ENCODE results near the gene HSD17B2. TPM values are rescaled to one million over a fixed set of nuclear protein-coding genes. Genes with fewer than 3 reads are reported as not detected.

The HSD17B2 gene
- total RNA-seq, 4 donors from 2014 or later = not detected

DNA sequence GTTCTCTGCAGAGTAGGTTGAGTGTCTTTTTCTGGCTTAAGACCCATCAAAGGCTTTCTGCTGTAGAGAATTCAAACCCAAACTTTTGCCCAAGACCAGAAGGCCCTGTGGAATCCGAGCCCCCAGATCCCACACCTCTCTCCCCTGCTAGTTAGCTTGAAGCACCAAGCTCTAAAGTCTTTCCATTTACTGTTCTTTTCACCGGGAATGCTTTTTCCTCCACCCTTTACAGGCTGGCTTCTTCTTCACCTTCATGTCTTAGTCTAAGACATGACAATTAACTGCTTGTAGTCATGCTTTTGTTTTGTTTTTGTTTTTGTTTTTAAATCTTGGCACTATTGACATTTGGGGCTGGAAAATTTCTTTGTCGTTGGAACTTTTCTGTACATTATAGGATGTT, 15.5 kb downstream of the HSD17B2 start:
- H3K4me3 ChIP-seq (replicated peaks in 1 of 3) = no peak overlapping the region
- WGBS, 2 donors = 65 to 66% methylated on average over 3 of the region's 3 CpGs
- H3K27ac ChIP-seq = no peak overlapping the region
- H3K27me3 ChIP-seq = no peaks in the 10 kb centered on the region
- peaks cover 0 to 5% of the 10 kb centered on the region in 2 donors for H3K4me1 ChIP-seq
- DNase-seq = no peak
- intact Hi-C loops (cut with DNase I) = no loop called here
- TF ChIP-seq, protein P1, sequence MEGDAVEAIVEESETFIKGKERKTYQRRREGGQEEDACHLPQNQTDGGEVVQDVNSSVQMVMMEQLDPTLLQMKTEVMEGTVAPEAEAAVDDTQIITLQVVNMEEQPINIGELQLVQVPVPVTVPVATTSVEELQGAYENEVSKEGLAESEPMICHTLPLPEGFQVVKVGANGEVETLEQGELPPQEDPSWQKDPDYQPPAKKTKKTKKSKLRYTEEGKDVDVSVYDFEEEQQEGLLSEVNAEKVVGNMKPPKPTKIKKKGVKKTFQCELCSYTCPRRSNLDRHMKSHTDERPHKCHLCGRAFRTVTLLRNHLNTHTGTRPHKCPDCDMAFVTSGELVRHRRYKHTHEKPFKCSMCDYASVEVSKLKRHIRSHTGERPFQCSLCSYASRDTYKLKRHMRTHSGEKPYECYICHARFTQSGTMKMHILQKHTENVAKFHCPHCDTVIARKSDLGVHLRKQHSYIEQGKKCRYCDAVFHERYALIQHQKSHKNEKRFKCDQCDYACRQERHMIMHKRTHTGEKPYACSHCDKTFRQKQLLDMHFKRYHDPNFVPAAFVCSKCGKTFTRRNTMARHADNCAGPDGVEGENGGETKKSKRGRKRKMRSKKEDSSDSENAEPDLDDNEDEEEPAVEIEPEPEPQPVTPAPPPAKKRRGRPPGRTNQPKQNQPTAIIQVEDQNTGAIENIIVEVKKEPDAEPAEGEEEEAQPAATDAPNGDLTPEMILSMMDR (IDR thresholded peaks at IDR 0.05) = no peak
- no peaks in the 10 kb centered on the region for H3K9me3 ChIP-seq
- H3K36me3 ChIP-seq = no peaks in the 10 kb centered on the region

DNA sequence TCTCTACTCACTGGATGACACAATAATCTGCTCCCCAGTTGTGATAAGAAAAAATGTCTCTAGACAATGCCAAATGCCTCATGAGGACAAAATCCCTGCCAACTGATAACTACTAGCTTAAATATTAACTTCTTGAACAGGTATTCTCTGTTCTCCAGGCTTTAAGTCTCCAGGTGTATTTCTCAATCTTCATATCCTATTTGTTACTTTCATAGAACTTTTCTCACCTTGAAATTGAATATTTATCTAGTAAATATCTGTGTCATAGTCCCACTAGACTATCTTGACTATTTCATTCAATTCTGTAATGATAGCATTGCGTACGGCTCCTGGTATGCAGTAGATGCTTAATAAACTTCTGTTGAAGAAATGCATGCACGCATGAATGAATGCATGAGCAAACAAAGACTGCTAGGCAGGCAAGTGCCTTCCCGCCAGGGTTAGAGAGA, 15.9 kb downstream of the HSD17B2 start:
- Histone ChIP-seq H3K36me3 (no peaks in the 10 kb centered on the region), H3K4me3 (replicated peaks in 1 of 3) (no peak overlapping the region), H3K27me3 (no peaks in the 10 kb centered on the region), H3K9me3 (no peaks in the 10 kb centered on the region), H3K27ac (no peak overlapping the region), H3K4me1 (peaks cover 0 to 5% of the 10 kb centered on the region in 2 donors)
- intact Hi-C loops (cut with DNase I) = no loop called here
- DNase-seq = no peak
- TF ChIP-seq, protein P1 (IDR thresholded peaks at IDR 0.05) = no peak
- TF ChIP-seq POLR2A (IDR thresholded peaks at IDR 0.05) = no peak
- 85 to 86% methylated on average over 4 of the region's 4 CpGs for WGBS, 2 donors

DNA sequence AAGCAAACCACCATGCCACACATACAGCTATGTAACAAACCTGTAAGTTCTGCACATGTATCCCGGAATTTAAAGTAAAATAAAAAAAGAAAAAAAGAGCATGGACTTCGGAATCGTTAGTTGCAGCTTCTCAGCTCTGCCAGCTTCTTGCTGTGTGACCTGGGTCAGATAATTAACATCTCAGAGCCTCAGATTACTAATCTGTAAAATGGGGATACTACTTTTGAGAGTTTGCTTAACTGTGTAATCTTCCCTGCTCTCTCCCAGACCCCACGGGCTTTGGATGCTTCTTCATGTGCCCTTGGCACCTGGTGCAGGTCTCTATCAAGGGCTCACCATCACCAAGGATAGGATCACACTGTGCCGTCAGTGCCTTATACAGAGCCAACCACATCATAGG, 16.6 kb downstream of the HSD17B2 start:
- H3K4me1 ChIP-seq = peaks cover 0 to 5% of the 10 kb centered on the region in 2 donors
- intact Hi-C loops (cut with DNase I) = no loop called here

DNA sequence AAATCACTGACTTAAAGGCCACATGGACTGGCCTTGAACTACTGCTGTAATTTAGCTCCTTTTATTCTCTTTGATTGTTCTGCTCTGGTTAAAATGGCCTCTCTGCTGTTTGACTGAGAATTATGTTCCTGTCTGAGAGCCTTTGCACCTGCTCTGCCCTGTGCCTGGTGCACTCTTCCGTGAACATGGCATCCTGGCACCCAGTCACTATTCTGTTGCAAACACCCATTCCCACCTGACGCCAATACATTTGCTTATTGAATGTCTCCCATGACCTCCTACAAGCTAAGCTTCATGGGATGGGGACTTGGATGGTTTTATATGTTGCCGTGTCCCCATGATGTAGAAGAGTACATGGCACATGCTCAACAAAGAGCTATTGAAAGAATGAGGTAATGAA, 20.1 kb downstream of the HSD17B2 start:
- 90 to 97% methylated on average over 3 of the region's 3 CpGs for WGBS, 2 donors
- Histone ChIP-seq H3K4me1 (no peaks in the 10 kb centered on the region), H3K36me3 (no peaks in the 10 kb centered on the region), H3K9me3 (no peaks in the 10 kb centered on the region), H3K27me3 (no peaks in the 10 kb centered on the region), H3K4me3 (replicated peaks in 1 of 3) (no peak overlapping the region), H3K27ac (no peak overlapping the region)
- no peak for TF ChIP-seq POLR2A (IDR thresholded peaks at IDR 0.05)
- TF ChIP-seq, protein P1 (IDR thresholded peaks at IDR 0.05) = no peak
- no peak for DNase-seq
- intact Hi-C loops (cut with DNase I) = no loop called here

More for the DNA sequence above, 16.6 kb downstream of the HSD17B2 start:
- WGBS, 2 donors = 80 to 86% methylated on average over 5 of the region's 5 CpGs
- no peaks in the 10 kb centered on the region for H3K36me3 ChIP-seq
- no peaks in the 10 kb centered on the region for H3K27me3 ChIP-seq
- no peaks in the 10 kb centered on the region for H3K9me3 ChIP-seq
- no peak for DNase-seq
- no peak overlapping the region for H3K4me3 ChIP-seq (replicated peaks in 1 of 3)
- H3K27ac ChIP-seq = no peak overlapping the region
- no peak for TF ChIP-seq POLR2A (IDR thresholded peaks at IDR 0.05)
- TF ChIP-seq, protein P1 (IDR thresholded peaks at IDR 0.05) = no peak

DNA sequence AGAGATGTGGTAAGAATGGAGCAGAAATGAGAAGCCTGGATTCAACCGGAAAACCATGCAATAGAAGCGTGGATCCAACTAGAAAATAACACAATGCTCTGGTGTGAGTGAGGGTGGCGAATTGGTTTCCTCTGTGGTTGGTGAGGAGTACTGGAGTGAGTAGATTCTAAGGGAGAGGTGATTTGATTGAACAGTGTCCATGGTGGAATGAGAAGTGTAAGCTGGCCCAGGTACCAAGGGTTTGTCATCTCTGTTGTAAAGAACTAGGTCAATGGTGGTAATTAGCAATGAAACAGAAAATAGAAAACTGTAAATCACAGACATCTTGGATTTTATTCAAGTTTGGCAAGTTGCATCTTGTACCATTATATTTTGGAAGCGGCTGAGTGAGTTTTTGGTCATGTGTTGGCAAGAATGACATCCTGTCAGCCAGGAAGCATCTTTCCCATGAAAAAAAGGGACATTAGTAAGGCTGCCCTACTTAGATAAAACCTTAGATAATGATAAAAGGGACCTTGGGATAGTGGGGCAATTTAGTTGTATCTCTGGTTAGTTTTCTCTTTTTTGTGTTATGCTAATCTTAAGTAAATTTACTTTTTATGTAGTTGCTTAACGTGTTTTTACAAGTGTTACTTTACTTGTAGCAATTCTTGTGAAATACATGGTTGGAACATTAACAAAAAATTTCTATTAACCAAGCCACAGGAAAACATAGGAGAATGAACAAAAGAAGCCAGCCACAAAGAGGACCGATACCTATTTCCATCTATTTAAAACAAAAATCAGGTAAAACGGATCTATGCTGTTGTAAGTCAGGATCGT, 20.9 kb downstream of the HSD17B2 start:
- Histone ChIP-seq H3K36me3 (no peaks in the 10 kb centered on the region), H3K4me3 (replicated peaks in 1 of 3) (no peak overlapping the region), H3K27ac (no peak overlapping the region), H3K27me3 (no peaks in the 10 kb centered on the region), H3K9me3 (no peaks in the 10 kb centered on the region), H3K4me1 (no peaks in the 10 kb centered on the region)
- DNase-seq = no peak
- intact Hi-C loops (cut with DNase I) = no loop called here
- no peak for TF ChIP-seq POLR2A (IDR thresholded peaks at IDR 0.05)
- TF ChIP-seq, protein P1 (IDR thresholded peaks at IDR 0.05) = no peak
- 83 to 84% methylated on average over 8 of the region's 8 CpGs for WGBS, 2 donors
